DOHH2 (cell line): ENCODE results near the gene ADCY4.
A peak's percentile ranks its signal among the peaks of the same experiment; 100 is the strongest.

Experiments used
- H3F3A ChIP-seq: fragments of 200-600 bp; sonication (generic), shearing (Covaris generic); 2 replicates; pipeline ENCODE4 v1.6.0; 2016; ENCODE audit warnings: antibody characterized with exemption, mild to moderate bottlenecking; ENCODE audit not compliant: control insufficient read depth, insufficient read depth
- H3K27ac ChIP-seq: fragments of 200-600 bp; sonication (generic); 2 replicates; pipeline ENCODE4 v1.5.1; 2014; ENCODE audit warnings: low read depth, mild to moderate bottlenecking, low read length, moderate library complexity
- H3K27me3 ChIP-seq: fragments of 200-600 bp; sonication (generic); 2 replicates; pipeline ENCODE4 v1.6.1; 2014; ENCODE audit warnings: mild to moderate bottlenecking, low read length, mixed read lengths; ENCODE audit not compliant: control insufficient read depth
- H3K36me3 ChIP-seq: fragments of 200-600 bp; sonication (generic); 2 replicates; pipeline ENCODE4 v1.6.1; 2014; ENCODE audit warnings: mild to moderate bottlenecking, low read length, moderate library complexity, mixed read lengths; ENCODE audit not compliant: control insufficient read depth
- H3K4me1 ChIP-seq: fragments of 200-600 bp; sonication (generic); 2 replicates; pipeline ENCODE4 v1.6.1; 2014; ENCODE audit warnings: mild to moderate bottlenecking, low read length, mixed read lengths; ENCODE audit not compliant: control insufficient read depth
- H3K4me2 ChIP-seq: fragments of 200-600 bp; sonication (generic); 2 replicates; pipeline ENCODE4 v1.6.0; 2014; ENCODE audit warnings: mild to moderate bottlenecking, low read length, moderate library complexity
- H3K4me3 ChIP-seq: fragments of 200-600 bp; sonication (generic); 2 replicates; pipeline ENCODE4 v1.5.1; 2014; ENCODE audit warnings: mild to moderate bottlenecking, low read length, mixed read lengths
- H3K79me2 ChIP-seq: fragments of 200-600 bp; sonication (generic); 2 replicates; pipeline ENCODE4 v1.6.1; 2014; ENCODE audit warnings: mild to moderate bottlenecking, low read length, mixed read lengths; ENCODE audit not compliant: control insufficient read depth
- H3K9me2 ChIP-seq: fragments of 200-600 bp; sonication (generic); replicated peaks from 2 replicates; pipeline ENCODE4 v1.6.1; 2014; ENCODE audit warnings: mild to moderate bottlenecking, low read length, mixed read lengths; ENCODE audit not compliant: control insufficient read depth
- H3K9me3 ChIP-seq: fragments of 200-600 bp; sonication (generic); 2 replicates; pipeline ENCODE4 v1.6.1; 2014; ENCODE audit warnings: antibody characterized with exemption, low read length, mixed read lengths; ENCODE audit not compliant: control insufficient read depth, insufficient read depth
- H4K20me1 ChIP-seq: fragments of 200-600 bp; sonication (generic); 2 replicates; pipeline ENCODE4 v1.6.0; 2014; ENCODE audit warnings: low read depth, mild to moderate bottlenecking, antibody characterized with exemption, low read length, moderate library complexity; ENCODE audit not compliant: control insufficient read depth, insufficient read depth
- CTCF ChIP-seq: fragments of 200-600 bp; sonication (generic); IDR thresholded peaks from one replicate; pipeline ENCODE4 v1.5.1; 2014; ENCODE audit warnings: antibody characterized with exemption, mild to moderate bottlenecking, low read depth, low read length; ENCODE audit not compliant: poor library complexity, severe bottlenecking
- EZH2phosphoT487 ChIP-seq: fragments of 200-600 bp; sonication (generic); IDR thresholded peaks from 2 replicates; pipeline ENCODE4 v1.6.1; 2017; ENCODE audit warnings: borderline replicate concordance, mild to moderate bottlenecking, antibody characterized with exemption, low read length, moderate library complexity, mixed read lengths

ADCY4 gene

DNA sequence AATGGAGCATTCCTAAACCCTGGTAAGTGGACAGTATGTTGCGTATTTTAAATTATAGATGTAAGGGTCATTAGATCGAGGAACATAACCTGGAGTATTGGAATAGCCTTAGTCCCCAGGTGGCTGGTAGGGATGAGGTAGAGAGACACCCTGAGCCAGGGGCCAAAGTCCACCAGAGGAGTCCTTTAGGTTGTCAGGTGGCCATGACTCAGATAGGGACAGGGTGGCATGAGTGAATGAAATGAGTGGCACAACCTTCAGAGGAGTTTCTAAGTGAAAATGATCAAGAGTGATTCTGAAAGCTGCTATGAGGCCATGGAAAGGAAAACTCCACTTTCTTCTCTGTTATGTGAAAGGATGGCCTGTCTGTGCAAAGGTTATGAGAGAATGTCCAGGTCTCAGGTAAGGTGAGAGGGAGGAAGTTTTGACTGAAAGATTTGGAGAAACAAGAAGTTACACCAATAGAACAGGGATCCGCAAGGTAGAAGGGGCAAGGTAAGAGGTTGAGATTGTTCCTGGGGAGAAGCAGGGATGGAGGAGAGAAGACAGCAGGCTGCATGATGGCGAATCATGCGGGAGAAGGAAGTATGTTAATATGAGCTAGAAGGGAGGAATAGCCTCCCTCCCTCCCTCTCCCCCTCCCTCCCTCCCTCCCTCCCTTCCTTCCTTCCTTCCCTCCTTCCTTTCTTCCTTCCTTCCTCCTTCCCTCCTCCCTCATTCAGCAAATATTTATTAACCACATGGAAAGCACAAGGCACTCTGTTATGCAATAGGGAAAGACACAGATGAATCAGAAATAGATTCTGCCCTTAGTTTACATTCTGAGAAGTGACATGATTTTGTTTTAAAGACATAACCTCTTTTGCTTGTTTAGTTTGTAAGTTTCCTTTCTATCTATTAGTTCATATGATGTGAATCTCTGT is 18.9 kb upstream of the ADCY4 start:
- Histone ChIP-seq H3F3A (no peaks in the 10 kb centered on the region), H3K4me1 (peaks cover 4% of the 10 kb centered on the region; the same call in 1 of the 2 replicates), H3K4me2 (no peak overlapping the region), H3K27ac (no peak overlapping the region), H3K9me2 (no peaks in the 10 kb centered on the region), H3K36me3 (no peaks in the 10 kb centered on the region), H4K20me1 (no peaks in the 10 kb centered on the region), H3K9me3 (no peaks in the 10 kb centered on the region), H3K79me2 (no peaks in the 10 kb centered on the region), H3K27me3 (peaks cover 33% of the 10 kb centered on the region), H3K4me3 (no peak overlapping the region)
- TF ChIP-seq CTCF = no peak
- no peak for TF ChIP-seq EZH2phosphoT487

DNA sequence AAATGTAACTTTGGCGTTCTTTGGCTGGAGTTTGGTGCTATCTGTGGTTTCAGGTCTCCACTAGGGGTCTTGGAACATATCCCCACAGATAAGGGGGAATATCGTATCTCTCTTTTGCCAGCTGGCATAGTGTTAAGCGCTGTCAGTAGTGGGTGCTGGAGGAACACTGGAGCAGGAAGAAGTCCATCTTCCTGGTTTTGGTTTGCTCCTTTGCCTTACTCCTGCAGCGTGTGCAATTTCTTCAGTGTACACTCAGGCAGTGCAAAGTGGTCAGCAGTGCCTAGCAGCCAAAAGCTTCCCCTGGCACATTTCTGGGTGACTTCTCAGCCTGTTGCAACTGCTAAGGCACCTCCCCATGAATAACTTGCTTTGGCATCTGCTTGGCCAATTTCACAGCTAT is 16.6 kb upstream of the ADCY4 start:
- H3K79me2 ChIP-seq = no peaks in the 10 kb centered on the region
- H3F3A ChIP-seq = no peaks in the 10 kb centered on the region
- H3K27me3 ChIP-seq = peaks cover 43% of the 10 kb centered on the region
- H3K27ac ChIP-seq = no peak overlapping the region
- no peak for TF ChIP-seq EZH2phosphoT487
- TF ChIP-seq CTCF = peak; percentile 13
- H4K20me1 ChIP-seq = no peaks in the 10 kb centered on the region
- no peaks in the 10 kb centered on the region for H3K9me3 ChIP-seq
- no peaks in the 10 kb centered on the region for H3K9me2 ChIP-seq
- H3K4me1 ChIP-seq = peaks cover 4% of the 10 kb centered on the region; the same call in 1 of the 2 replicates
- H3K4me2 ChIP-seq = no peak overlapping the region
- no peak overlapping the region for H3K4me3 ChIP-seq
- H3K36me3 ChIP-seq = no peaks in the 10 kb centered on the region

- Histone ChIP-seq H3K4me1 (peaks cover 4% of the 10 kb centered on the region; the same call in 1 of the 2 replicates), H3K79me2 (no peaks in the 10 kb centered on the region), H3K4me3 (no peak overlapping the region), H3K4me2 (no peak overlapping the region), H3F3A (no peaks in the 10 kb centered on the region), H3K27ac (no peak overlapping the region), H3K36me3 (no peaks in the 10 kb centered on the region), H3K27me3 (peaks cover 45% of the 10 kb centered on the region), H3K9me2 (no peaks in the 10 kb centered on the region), H4K20me1 (no peaks in the 10 kb centered on the region), H3K9me3 (no peaks in the 10 kb centered on the region)
- TF ChIP-seq CTCF = no peak
- no peak for TF ChIP-seq EZH2phosphoT487
Observed at GRCh38 chr14:24349742-24350141, 14.9 kb upstream of the ADCY4 start.
